ENCODE results near the gene SPC24. TPM values are rescaled to one million over a fixed set of nuclear protein-coding genes. Genes with fewer than 3 reads are reported as not detected.

Gene SPC24
- total RNA-seq, 1 experiment from 2014 or later: 50.6 TPM

DNA sequence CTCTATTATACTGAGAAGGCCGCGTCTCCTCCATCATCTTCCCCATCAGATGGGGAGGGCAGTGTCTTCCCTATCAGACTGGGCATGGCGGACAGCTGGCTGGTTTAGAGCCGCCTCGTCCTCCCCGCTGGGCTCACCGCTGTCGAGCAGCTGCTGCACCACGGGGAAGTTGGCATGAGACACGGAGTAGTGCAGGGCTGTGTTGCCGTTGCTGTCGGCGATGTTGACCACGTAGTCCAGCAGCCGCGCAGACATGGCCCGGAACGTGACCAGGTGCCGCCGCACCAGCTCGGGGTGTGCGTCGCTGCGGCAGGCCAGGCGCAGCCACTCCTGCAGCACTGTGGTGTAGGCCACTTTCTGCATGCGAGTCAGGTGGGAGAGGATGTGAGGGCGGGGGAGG lies 18.8 kb upstream of the SPC24 start:
- Histone ChIP-seq H3K27ac (ENCODE audit: low read length) (no peak overlapping the region), H3K36me3 (ENCODE audit: control insufficient read depth, insufficient read depth, low read length) (peaks cover 5% of the 10 kb centered on the region), H3K9me3 (ENCODE audit: control insufficient read depth, insufficient read depth, low read depth, low read length) (no peaks in the 10 kb centered on the region), H3K4me1 (ENCODE audit: control insufficient read depth, insufficient read depth, low read length) (no peaks in the 10 kb centered on the region), H3K27me3 (ENCODE audit: control insufficient read depth, insufficient read depth, low read length) (no peaks in the 10 kb centered on the region), H3K4me3 (ENCODE audit: low read depth in 2 of 2, low read length in 2 of 2) (no peak overlapping the region)
- in situ Hi-C loops (cut with HindIII; ENCODE audit: low pct_unique_long_range_greater_than_20kb, low sequenced_read_pairs): no loop called here
- BruUV-seq (replicated peaks): no TSS peak
- POLR2A ChIA-PET: no interaction called here
- CTCF ChIA-PET: no interaction called here
- TF ChIP-seq POLR2AphosphoS5 (IDR thresholded peaks at IDR 0.05; ENCODE audit: low read depth, low read length) (no peak), SIN3A (IDR thresholded peaks at IDR 0.05; ENCODE audit: borderline replicate concordance, insufficient read depth, low read depth, low read length) (no peak), TCF7L2 (IDR thresholded peaks at IDR 0.05; ENCODE audit: low read depth, low read length) (no peak)
- TF ChIP-seq, protein P1, sequence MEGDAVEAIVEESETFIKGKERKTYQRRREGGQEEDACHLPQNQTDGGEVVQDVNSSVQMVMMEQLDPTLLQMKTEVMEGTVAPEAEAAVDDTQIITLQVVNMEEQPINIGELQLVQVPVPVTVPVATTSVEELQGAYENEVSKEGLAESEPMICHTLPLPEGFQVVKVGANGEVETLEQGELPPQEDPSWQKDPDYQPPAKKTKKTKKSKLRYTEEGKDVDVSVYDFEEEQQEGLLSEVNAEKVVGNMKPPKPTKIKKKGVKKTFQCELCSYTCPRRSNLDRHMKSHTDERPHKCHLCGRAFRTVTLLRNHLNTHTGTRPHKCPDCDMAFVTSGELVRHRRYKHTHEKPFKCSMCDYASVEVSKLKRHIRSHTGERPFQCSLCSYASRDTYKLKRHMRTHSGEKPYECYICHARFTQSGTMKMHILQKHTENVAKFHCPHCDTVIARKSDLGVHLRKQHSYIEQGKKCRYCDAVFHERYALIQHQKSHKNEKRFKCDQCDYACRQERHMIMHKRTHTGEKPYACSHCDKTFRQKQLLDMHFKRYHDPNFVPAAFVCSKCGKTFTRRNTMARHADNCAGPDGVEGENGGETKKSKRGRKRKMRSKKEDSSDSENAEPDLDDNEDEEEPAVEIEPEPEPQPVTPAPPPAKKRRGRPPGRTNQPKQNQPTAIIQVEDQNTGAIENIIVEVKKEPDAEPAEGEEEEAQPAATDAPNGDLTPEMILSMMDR (IDR thresholded peaks at IDR 0.05): no peak
- TF ChIP-seq, protein P2, sequence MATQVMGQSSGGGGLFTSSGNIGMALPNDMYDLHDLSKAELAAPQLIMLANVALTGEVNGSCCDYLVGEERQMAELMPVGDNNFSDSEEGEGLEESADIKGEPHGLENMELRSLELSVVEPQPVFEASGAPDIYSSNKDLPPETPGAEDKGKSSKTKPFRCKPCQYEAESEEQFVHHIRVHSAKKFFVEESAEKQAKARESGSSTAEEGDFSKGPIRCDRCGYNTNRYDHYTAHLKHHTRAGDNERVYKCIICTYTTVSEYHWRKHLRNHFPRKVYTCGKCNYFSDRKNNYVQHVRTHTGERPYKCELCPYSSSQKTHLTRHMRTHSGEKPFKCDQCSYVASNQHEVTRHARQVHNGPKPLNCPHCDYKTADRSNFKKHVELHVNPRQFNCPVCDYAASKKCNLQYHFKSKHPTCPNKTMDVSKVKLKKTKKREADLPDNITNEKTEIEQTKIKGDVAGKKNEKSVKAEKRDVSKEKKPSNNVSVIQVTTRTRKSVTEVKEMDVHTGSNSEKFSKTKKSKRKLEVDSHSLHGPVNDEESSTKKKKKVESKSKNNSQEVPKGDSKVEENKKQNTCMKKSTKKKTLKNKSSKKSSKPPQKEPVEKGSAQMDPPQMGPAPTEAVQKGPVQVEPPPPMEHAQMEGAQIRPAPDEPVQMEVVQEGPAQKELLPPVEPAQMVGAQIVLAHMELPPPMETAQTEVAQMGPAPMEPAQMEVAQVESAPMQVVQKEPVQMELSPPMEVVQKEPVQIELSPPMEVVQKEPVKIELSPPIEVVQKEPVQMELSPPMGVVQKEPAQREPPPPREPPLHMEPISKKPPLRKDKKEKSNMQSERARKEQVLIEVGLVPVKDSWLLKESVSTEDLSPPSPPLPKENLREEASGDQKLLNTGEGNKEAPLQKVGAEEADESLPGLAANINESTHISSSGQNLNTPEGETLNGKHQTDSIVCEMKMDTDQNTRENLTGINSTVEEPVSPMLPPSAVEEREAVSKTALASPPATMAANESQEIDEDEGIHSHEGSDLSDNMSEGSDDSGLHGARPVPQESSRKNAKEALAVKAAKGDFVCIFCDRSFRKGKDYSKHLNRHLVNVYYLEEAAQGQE (IDR thresholded peaks at IDR 0.05; ENCODE audit: insufficient read depth in 1 of 2, low read depth in 2 of 2, low read length in 1 of 2): no peak
- ATAC-seq (no peak), DNase-seq (ENCODE audit: low read depth, low spot score) (no peak)
- intact Hi-C loops (cut with micrococcal nuclease; ENCODE audit: unreplicated experiment): no loop called here

DNA sequence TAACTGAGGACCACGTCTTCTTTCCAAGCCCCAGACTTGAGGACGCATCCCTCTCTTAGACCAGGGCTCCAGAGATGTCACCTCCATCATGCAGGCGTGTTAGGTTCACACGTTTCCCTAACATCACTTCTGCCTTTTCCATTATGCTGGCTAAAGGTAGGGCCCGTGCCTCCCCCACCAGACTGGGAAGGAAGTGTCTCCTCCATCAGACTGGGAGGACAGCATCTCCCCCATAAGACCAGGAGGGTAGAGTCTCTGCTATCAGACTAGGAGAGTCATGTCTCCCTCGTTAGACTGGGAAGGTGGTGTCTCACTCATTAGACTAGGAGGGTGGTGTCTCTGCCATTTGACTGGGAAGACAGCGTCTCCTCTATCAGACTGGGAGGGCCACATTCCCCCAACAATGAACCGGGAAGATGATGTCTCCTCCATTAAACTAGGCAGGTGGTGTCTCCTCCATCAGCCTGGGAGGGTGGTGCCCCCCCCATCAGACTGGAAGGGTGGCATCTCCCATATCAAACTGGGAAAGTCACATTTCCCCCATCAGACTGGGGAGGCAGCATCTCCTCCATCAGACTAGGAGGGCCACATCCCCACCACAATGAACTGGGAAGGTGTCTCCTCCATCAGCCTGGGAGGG lies 18.1 kb upstream of the SPC24 start:
- peaks cover 5% of the 10 kb centered on the region for H3K36me3 ChIP-seq (ENCODE audit: control insufficient read depth, insufficient read depth, low read length)
- TF ChIP-seq POLR2AphosphoS5 (IDR thresholded peaks at IDR 0.05; ENCODE audit: low read depth, low read length) (no peak), TCF7L2 (IDR thresholded peaks at IDR 0.05; ENCODE audit: low read depth, low read length) (no peak), SIN3A (IDR thresholded peaks at IDR 0.05; ENCODE audit: borderline replicate concordance, insufficient read depth, low read depth, low read length) (no peak)
- TF ChIP-seq, protein P2 (IDR thresholded peaks at IDR 0.05; ENCODE audit: insufficient read depth in 1 of 2, low read depth in 2 of 2, low read length in 1 of 2): no peak
- TF ChIP-seq, protein P1 (IDR thresholded peaks at IDR 0.05): no peak
- BruUV-seq (replicated peaks): no TSS peak
- DNase-seq (ENCODE audit: low read depth, low spot score): no peak
- ChIA-PET CTCF (no interaction called here), POLR2A (no interaction called here)
- H3K4me3 ChIP-seq (ENCODE audit: low read depth in 2 of 2, low read length in 2 of 2): no peak overlapping the region
- ATAC-seq: no peak
- intact Hi-C loops (cut with micrococcal nuclease; ENCODE audit: unreplicated experiment) (no loop called here), in situ Hi-C loops (cut with HindIII; ENCODE audit: low pct_unique_long_range_greater_than_20kb, low sequenced_read_pairs) (no loop called here)
- no peaks in the 10 kb centered on the region for H3K27me3 ChIP-seq (ENCODE audit: control insufficient read depth, insufficient read depth, low read length)
- no peaks in the 10 kb centered on the region for H3K9me3 ChIP-seq (ENCODE audit: control insufficient read depth, insufficient read depth, low read depth, low read length)
- no peak overlapping the region for H3K27ac ChIP-seq (ENCODE audit: low read length)
- H3K4me1 ChIP-seq (ENCODE audit: control insufficient read depth, insufficient read depth, low read length): no peaks in the 10 kb centered on the region

Data from Panc1 (cell line).